GM12864 (cell line): ENCODE measurements around the gene PGGHG.
"Not testable (repeated sequence)": the region's sequence is repeated elsewhere in the genome, so short reads cannot be mapped to it uniquely, and the experiment has no call there.

Experiments used
- DNase-seq: peaks from one replicate; pipeline ENCODE4 v3.0.0-alpha.2; 2011; ENCODE audit warnings: low read depth
- H3K4me3 ChIP-seq: 2 replicates; pipeline ENCODE4 v1.5.1; 2011; ENCODE audit warnings: mild to moderate bottlenecking, low read depth, low read length, control low read depth
- TF ChIP-seq, protein P1 (sequence below): IDR thresholded peaks from 2 replicates; pipeline ENCODE4 v1.5.1; 2011; ENCODE audit warnings: low read depth, mild to moderate bottlenecking, moderate library complexity, low read length, control low read depth, inconsistent platforms; ENCODE audit errors: missing control alignments

Gene PGGHG

DNA sequence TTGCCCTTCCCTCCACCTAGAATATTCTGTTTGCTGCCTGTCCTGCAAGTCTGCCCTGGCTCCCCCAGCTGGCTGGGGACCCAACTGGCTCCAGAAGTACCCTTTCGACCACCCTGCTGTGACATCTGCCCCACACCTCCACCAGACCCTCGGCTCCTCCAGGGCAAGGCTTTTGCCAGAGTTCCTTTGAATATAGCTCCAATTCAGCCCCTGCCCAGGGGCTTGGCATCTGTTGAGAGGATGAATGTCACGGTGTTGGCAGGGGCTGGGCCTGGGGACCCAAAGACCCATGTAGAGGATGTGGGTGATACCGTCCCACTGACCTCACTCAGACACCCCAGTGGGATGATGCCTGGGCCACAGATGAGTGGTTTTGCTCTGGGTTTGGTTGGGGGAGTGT, 6.8 kb upstream of the PGGHG start:
- TF ChIP-seq, protein P1, sequence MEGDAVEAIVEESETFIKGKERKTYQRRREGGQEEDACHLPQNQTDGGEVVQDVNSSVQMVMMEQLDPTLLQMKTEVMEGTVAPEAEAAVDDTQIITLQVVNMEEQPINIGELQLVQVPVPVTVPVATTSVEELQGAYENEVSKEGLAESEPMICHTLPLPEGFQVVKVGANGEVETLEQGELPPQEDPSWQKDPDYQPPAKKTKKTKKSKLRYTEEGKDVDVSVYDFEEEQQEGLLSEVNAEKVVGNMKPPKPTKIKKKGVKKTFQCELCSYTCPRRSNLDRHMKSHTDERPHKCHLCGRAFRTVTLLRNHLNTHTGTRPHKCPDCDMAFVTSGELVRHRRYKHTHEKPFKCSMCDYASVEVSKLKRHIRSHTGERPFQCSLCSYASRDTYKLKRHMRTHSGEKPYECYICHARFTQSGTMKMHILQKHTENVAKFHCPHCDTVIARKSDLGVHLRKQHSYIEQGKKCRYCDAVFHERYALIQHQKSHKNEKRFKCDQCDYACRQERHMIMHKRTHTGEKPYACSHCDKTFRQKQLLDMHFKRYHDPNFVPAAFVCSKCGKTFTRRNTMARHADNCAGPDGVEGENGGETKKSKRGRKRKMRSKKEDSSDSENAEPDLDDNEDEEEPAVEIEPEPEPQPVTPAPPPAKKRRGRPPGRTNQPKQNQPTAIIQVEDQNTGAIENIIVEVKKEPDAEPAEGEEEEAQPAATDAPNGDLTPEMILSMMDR: no peak
- DNase-seq: no peak
- H3K4me3 ChIP-seq: no peak overlapping the region

DNA sequence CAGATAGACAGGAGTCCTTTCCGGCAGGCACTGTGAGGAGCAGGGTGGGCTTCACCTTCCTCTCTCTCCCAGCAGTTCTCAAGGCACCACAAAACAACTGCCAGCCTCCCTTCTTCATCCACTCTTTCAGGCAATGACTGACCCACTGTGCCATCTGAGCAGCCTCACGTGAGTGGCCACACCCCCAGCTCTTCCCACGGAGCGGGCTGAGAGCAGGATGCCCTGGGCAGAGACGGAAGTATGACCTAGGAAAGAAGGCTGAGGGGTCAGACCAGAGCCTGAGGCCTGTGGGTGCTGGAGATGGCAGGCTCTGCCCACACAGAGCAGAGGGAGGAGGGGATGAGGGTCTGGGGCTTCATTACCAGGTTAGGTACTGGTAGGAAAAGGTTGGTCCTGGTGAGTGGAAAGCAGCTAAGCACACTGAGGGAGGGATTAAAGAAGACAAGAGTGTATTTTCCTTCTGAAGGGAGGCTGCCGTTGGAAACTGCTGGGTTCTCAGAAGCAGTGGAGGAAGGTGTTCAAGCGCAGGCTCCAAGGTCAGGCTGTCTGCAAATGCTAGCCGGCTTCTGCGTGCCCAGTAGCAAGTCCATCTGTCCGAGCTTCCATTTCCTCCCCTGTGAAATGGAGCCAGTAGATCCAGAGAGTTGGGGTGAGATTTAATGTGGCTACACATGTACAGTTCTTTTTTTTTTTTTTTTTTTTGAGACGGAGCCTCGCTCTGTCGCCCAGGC, 6.1 kb upstream of the PGGHG start:
- no peak overlapping the region for H3K4me3 ChIP-seq
- DNase-seq: no peak
- TF ChIP-seq, protein P1: no peak

DNA sequence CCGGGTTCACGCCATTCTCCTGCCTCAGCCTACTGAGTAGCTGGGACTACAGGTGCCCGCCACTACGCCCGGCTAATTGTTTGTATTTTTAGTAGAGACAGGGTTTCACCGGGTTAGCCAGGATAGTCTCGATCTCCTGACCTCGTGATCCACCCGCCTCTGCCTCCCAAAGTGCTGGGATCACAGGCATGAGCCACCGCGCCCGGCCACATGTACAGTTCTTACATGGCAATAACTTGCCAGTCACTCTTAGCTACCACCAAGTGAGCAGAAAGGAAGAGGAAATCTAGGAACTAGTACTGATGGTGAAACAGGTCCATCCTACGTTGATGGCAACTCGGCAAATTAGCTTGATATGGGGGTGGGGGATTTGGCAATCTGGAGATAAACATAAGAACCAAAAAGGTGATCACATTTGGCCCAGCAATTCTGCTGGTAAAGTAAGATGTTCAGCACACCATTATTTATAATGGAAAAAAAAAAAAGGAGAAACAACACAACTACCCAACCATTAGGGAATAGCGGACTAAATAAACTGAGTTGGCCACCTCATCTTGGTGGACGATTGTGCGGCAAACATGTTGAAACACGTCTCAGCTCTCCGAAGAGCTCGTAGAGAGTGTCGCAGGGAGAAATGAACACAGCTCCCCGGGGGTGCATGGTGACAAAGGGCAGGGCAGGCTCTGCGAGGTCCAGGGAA, 5.4 kb upstream of the PGGHG start:
- H3K4me3 ChIP-seq: no peak overlapping the region
- TF ChIP-seq, protein P1: no peak
- no peak for DNase-seq

DNA sequence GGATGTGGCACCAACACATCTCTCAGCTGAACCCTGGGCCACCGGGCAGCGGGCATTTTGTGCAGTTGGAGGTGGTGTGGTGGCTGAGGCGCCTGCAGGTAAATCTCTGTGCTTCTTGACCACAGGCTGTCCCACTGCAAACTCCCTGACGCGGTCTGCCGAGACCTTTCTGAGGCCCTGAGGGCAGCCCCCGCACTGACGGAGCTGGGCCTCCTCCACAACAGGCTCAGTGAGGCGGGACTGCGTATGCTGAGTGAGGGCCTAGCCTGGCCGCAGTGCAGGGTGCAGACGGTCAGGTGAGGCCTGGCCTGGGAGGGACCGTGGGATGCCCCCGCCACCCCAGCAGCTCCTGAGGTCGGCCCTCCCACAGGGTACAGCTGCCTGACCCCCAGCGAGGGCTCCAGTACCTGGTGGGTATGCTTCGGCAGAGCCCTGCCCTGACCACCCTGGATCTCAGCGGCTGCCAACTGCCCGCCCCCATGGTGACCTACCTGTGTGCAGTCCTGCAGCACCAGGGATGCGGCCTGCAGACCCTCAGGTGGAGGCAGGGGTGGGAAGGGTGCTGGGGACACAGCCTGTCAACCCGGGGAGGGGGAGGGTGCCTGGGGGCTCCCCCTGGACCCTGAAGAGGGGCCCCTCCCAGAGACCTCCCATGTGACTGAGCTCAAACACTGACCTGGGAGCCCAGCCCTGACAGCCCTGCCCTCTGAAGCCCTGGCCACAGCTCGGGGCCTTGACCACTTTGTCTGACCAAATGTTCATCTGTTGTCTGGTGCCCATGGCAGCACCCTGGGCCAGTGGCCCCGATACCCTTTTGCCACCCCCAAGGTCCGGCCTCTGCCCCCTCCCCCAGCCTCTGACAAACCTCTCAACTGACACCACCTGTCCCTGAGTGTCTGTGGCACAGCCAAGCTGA, 4.6 kb upstream of the PGGHG start:
- H3K4me3 ChIP-seq: no peak overlapping the region
- no peak for DNase-seq
- TF ChIP-seq, protein P1: no peak

DNA sequence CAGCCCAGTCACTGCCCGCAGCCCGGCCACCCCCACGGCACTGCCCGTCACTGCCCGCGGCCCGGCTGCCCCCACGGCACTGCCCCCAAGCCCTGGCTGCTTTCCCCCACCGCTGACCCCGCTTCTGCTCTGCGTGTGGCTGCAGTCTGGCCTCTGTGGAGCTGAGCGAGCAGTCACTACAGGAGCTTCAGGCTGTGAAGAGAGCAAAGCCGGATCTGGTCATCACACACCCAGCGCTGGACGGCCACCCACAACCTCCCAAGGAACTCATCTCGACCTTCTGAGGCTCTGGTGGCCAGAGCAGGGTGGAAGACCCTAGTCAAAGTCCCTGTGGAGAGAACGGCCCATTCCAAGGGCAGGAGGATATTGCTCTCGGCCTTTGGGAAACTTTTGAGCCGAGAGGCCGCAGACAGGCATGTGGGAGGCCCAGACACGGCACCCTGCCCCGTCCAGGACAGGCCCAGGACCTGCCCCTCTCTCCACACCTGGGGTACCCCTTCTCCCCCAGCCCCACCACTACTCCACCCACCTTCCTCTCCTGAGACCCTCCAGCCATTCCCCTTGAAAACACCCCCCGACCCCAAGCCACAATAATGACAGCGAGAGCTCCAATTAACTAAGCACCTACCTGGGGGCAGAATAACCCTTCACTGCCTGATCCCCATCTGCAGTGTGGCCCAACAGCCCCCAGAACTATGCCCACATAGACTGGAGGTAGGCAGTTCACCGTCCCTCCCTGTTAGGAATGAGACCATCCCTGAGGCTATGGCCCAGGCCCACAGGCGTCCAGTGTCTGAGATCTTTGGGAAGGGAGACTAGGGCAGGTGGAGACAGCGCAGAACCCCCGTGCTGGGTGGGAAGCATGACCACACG, 3.7 kb upstream of the PGGHG start:
- DNase-seq: no peak

DNA sequence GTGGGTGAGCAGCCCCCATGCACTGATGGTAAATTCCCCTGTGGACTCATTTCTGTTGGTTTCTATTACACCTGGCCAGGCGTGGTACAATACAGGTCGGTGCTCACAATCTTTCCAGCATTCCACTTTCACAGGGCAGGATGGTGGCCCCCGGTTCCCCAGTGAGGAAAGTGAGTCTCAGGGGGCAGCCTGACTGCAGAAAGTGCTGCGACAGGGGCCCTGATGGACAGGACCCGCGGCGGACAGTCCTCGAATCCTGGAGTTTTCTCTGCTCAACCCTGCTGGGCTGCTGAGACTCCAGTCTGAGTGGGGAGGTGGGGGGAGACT, 3.1 kb upstream of the PGGHG start:
- TF ChIP-seq, protein P1: no peak
- DNase-seq: no peak
- H3K4me3 ChIP-seq: no peak overlapping the region

More for the DNA sequence above, 3.7 kb upstream of the PGGHG start:
- TF ChIP-seq, protein P1: no peak
- no peak overlapping the region for H3K4me3 ChIP-seq

DNA sequence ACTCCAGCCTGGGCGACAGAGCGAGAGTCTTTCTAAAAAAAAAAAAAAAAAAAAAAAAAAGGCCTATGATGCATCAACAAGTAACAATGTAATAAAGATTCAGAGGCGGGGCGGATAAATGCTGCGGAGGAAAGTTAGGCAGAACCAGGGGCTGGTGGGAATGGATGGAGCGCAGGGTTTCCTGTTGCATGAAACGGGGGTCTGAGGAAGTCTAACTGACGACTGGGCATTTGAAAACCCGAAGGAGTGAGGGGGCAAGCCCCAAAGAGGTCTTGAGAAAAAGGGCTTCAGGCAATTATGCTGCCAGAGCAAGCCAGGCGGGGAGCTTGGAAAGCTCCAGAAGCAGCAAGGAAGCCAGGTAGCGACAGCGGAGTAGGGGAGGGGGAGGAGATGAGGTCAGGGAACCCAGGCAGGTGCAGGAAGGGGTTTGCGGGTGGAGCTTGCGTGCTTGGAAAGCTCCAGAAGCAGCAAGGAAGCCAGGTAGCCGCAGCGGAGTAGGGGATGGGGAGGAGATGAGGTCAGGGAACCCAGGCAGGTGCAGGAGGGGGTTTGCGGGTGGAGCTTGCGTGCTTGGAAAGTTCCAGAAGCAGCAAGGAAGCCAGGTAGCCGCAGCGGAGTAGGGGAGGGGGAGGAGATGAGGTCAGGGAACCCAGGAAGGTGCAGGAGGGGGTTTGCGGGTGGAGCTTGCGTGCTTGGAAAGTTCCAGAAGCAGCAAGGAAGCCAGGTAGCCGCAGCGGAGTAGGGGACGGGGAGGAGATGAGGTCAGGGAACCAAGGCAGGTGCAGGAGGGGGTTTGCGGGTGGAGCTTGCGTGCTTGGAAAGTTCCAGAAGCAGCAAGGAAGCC, 1.7 kb upstream of the PGGHG start:
- DNase-seq: not testable (repeated sequence)

More for the DNA sequence above, 1.7 kb upstream of the PGGHG start:
- H3K4me3 ChIP-seq: not testable (repeated sequence)
